ENCODE results near the gene IFIT2.

- TF ChIP-seq CTCF (IDR thresholded peaks at IDR 0.05) (no peak), POLR2AphosphoS5 (IDR thresholded peaks at IDR 0.05; ENCODE audit: low read depth, low read length) (no peak), SIN3A (IDR thresholded peaks at IDR 0.05; ENCODE audit: borderline replicate concordance, insufficient read depth, low read depth, low read length) (no peak), TCF7L2 (IDR thresholded peaks at IDR 0.05; ENCODE audit: low read depth, low read length) (no peak)
Measured at GRCh38 chr10:89294721-89295239, 7.1 kb upstream of the IFIT2 start.
